CD4-positive, alpha-beta T cell (primary cell): Measurements from ENCODE around the gene RBM33. TPM values are rescaled to one million over a fixed set of nuclear protein-coding genes. Genes with fewer than 3 reads are reported as not detected.

ENCODE experiments used
- ATAC-seq: fragments of 200-7000 bp; cut with Tn5 transposase; one replicate; pipeline ENCODE4 v1.10.0; 2022; ENCODE audit warnings: mild to moderate bottlenecking; ENCODE audit not compliant: poor library complexity
- CTCF ChIA-PET: fragments of 350-600 bp; sonication (Branson Sonifier 250); formaldehyde crosslinking; loops from one replicate; lab custom pipeline; 2021; ENCODE audit warnings: antibody characterized with exemption, inconsistent platforms; lab: Charles Lee
- POLR2A ChIA-PET: fragments of 350-600 bp; sonication (Branson Sonifier 250); formaldehyde crosslinking; loops from one replicate; lab custom pipeline; 2021; ENCODE audit warnings: antibody characterized with exemption, inconsistent platforms; lab: Charles Lee
- DNase-seq, 14 experiments: peaks; one replicate each; pipeline ENCODE4 v3.0.0-alpha.2; 2013 to 2020; ENCODE audit warnings: mixed read lengths in 2 of 14
- H3K27ac ChIP-seq, 2 donors: one replicate each; pipeline versions ENCODE4 v1.5.1 to v1.7.0; 2013; ENCODE audit warnings: low read length in 2 of 2, low read depth in 1 of 2, mild to moderate bottlenecking in 1 of 2
- H3K27me3 ChIP-seq, 2 experiments: 1 replicate in 1 of 2; 2 replicates in 1 of 2; pipeline versions ENCODE4 v1.6.1 to v1.7.0; 2013; ENCODE audit warnings: low read length in 2 of 2, control low read depth in 1 of 2, mild to moderate bottlenecking in 1 of 2, moderate library complexity in 1 of 2; ENCODE audit not compliant: insufficient read depth in 2 of 2, control insufficient read depth in 1 of 2
- H3K36me3 ChIP-seq: one replicate; pipeline ENCODE4 v1.6.1; 2013; ENCODE audit warnings: low read length, control low read depth; ENCODE audit not compliant: insufficient read depth
- H3K4me1 ChIP-seq: one replicate; pipeline ENCODE4 v1.6.1; 2013; ENCODE audit warnings: low read length, control low read depth; ENCODE audit not compliant: insufficient read depth
- H3K4me3 ChIP-seq: one replicate; pipeline ENCODE4 v1.5.1; 2013; ENCODE audit warnings: mild to moderate bottlenecking, low read length, moderate library complexity
- H3K9me3 ChIP-seq, 2 experiments: 1 replicate in 1 of 2; 2 replicates in 1 of 2; pipeline versions ENCODE4 v1.6.1 to v1.7.0; 2013; ENCODE audit warnings: low read length in 2 of 2, mild to moderate bottlenecking in 2 of 2, control low read depth in 1 of 2, moderate library complexity in 1 of 2; ENCODE audit not compliant: control insufficient read depth in 1 of 2, insufficient read depth in 1 of 2
- H3K27ac Mint-ChIP-seq: one replicate; pipeline ENCODE4 v1.8.0; 2020; ENCODE audit warnings: mixed read lengths
- H3K27me3 Mint-ChIP-seq: one replicate; pipeline ENCODE4 v1.8.0; 2021; ENCODE audit warnings: mixed read lengths
- H3K36me3 Mint-ChIP-seq: one replicate; pipeline ENCODE4 v1.8.0; 2021; ENCODE audit warnings: low read depth, mixed read lengths
- H3K4me1 Mint-ChIP-seq: one replicate; pipeline ENCODE4 v1.8.0; 2021; ENCODE audit warnings: low read depth, mixed read lengths
- H3K4me3 Mint-ChIP-seq: one replicate; pipeline ENCODE4 v1.8.0; 2020; ENCODE audit warnings: mild to moderate bottlenecking, mixed read lengths
- H3K9me3 Mint-ChIP-seq: one replicate; pipeline ENCODE4 v1.8.0; 2020; ENCODE audit warnings: mixed read lengths
- CTCF ChIP-seq: fragments of 200-600 bp; IDR thresholded peaks from one replicate; pipeline ENCODE4 v1.8.0; 2022; ENCODE audit warnings: antibody characterized with exemption, mild to moderate bottlenecking
- intact Hi-C, 2 experiments: fragments of 100-400 bp; cut with DNase I in 1 of 2; cut with micrococcal nuclease in 1 of 2; formaldehyde crosslinking; loops; one replicate each; pipeline versions ENCODE4 v1.15.1 to v1.9.0; 2023 to 2025; cut with DNase I, micrococcal nuclease
- total RNA-seq, 174 experiments: library from RNA in 2 of 174; stranded (reverse) in 2 of 174; gene quantifications; one replicate each; pipeline ENCODE4 v1.2.3 and lab custom pipeline; 2021 to 2026

The RBM33 gene
- total RNA-seq, 2 experiments from 2014 or later = 178 to 184 TPM

- Mint-ChIP-seq H3K4me1 (no peaks in the 10 kb centered on the region), H3K4me3 (no peak overlapping the region), H3K9me3 (peaks cover 4% of the 10 kb centered on the region), H3K27me3 (peaks cover 9% of the 10 kb centered on the region), H3K36me3 (no peaks in the 10 kb centered on the region), H3K27ac (no peak overlapping the region)
- Histone ChIP-seq H3K27ac (no peak overlapping the region), H3K27me3 (peaks cover 0 to 2% of the 10 kb centered on the region in 2 experiments), H3K4me3 (no peak overlapping the region), H3K36me3 (no peaks in the 10 kb centered on the region), H3K4me1 (no peaks in the 10 kb centered on the region), H3K9me3 (peaks cover 3 to 7% of the 10 kb centered on the region in 2 experiments)
- no peak for DNase-seq
- ChIA-PET POLR2A (no interaction called here), CTCF (no interaction called here)
- intact Hi-C loops = no loop called here
- no peak for TF ChIP-seq CTCF
- ATAC-seq = no peak
Observed at GRCh38 chr7:155624412-155624811, 20.0 kb upstream of the RBM33 start.

DNA sequence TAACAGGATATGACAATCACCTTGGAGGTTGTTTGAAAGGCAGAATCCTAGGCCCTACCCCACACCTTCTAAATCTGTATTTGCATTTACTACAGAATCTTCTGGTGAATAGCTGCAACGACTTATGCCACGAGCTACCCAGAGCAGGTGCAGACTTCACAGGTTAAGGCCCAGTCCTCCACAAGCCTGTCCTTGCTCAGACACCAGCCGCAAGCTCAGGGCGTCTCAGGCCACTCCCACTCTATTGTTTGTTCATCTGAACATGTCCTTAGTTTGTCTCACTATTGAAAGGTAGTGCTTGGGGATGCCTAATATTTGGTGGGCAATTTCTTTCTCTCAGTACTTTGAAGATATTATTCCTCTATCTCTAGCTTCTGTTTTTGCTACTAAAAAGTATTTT lies 18.9 kb upstream of the RBM33 start:
- CTCF ChIA-PET = interaction anchor here (0.6 kb wide), 1 partner anchor 26 kb away, joined by 3 read pairs; no protein-coding TSS in a partner anchor
- no peak overlapping the region for H3K27ac Mint-ChIP-seq

DNA sequence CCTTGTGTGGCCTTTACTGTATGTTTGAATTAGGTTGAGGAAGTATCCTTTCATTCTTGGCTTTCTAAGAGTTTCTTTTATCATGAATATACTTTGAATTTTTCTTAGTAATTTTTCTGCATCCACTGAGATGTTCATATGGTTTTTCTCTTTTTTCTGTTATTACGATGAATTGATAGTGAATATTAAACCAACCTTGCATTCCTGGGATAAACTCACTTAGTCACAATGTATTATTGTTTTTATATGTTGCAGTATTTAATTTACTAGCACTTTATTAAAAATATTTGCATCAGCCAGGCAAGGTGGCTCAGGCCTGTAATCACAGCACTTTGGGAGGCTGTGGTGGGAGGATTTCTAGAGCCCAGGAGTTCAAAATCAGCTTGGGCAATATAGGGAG lies 15.3 kb upstream of the RBM33 start:
- DNase-seq (no peak), ATAC-seq (no peak)
- no peak overlapping the region for H3K4me3 ChIP-seq
- peaks cover 5 to 18% of the 10 kb centered on the region in 2 experiments for H3K9me3 ChIP-seq
- Mint-ChIP-seq H3K4me3 (no peak overlapping the region), H3K4me1 (peaks cover 4% of the 10 kb centered on the region), H3K36me3 (peaks cover 12% of the 10 kb centered on the region), H3K9me3 (peaks cover 17% of the 10 kb centered on the region), H3K27ac (no peak overlapping the region), H3K27me3 (no peaks in the 10 kb centered on the region)
- ChIA-PET CTCF (no interaction called here), POLR2A (no interaction called here)
- H3K27ac ChIP-seq = no peak overlapping the region
- no peak for TF ChIP-seq CTCF
- intact Hi-C loops = no loop called here
- no peaks in the 10 kb centered on the region for H3K27me3 ChIP-seq
- H3K36me3 ChIP-seq = no peaks in the 10 kb centered on the region
- H3K4me1 ChIP-seq = no peaks in the 10 kb centered on the region

More for the DNA sequence above, 18.9 kb upstream of the RBM33 start:
- peaks cover 9% of the 10 kb centered on the region for H3K27me3 Mint-ChIP-seq
- peaks cover 5% of the 10 kb centered on the region for H3K36me3 Mint-ChIP-seq
- no peak overlapping the region for H3K4me3 ChIP-seq
- H3K36me3 ChIP-seq = no peaks in the 10 kb centered on the region
- POLR2A ChIA-PET = no interaction called here
- intact Hi-C loops = no loop called here
- no peak overlapping the region for H3K4me3 Mint-ChIP-seq
- H3K4me1 Mint-ChIP-seq = peaks cover 4% of the 10 kb centered on the region
- peaks cover 5 to 16% of the 10 kb centered on the region in 2 experiments for H3K9me3 ChIP-seq
- DNase-seq (no peak), ATAC-seq (no peak)
- H3K9me3 Mint-ChIP-seq = peaks cover 11% of the 10 kb centered on the region
- H3K27me3 ChIP-seq = peaks cover 0 to under 1% of the 10 kb centered on the region in 2 experiments
- no peaks in the 10 kb centered on the region for H3K4me1 ChIP-seq
- no peak for TF ChIP-seq CTCF
- H3K27ac ChIP-seq = no peak overlapping the region
